DMS 273 (cell line): Measurements from ENCODE around the gene TMEM178B.
A peak's percentile ranks its signal among the peaks of the same experiment; 100 is the strongest.

Experiments used
- DNase-seq: peaks from one replicate; lab custom pipeline; 2025; ENCODE audit not compliant: unreplicated experiment; lab: John Stamatoyannopoulos, UW

TMEM178B gene

GRCh38 chr7:141416650-141417270, 342.9 kb downstream of the TMEM178B start:
- DNase-seq: no peak

GRCh38 chr7:141417506-141417905, 343.6 kb downstream of the TMEM178B start:
- no peak for DNase-seq

DNA sequence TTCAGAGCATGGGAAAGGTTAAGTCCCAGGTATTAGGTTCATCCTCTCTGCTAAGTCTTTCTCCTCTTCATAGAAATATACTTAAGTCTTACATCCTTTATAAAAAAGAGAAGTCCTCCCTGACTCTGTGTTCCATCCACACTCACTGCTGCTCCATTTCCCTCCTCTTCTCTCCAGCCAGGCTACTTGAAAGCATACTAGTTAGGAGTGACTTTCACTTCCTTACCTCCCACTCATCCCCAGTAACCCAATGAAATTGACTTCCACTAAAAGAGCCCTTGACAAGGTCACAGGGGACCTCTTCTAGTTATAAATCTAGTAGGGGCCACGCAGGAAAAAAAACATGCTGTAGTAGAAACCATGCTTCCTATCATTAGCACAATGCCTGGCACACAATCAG, 344.2 kb downstream of the TMEM178B start:
- DNase-seq: no peak

- DNase-seq: no peak
Observed at GRCh38 chr7:141421306-141421705, 347.4 kb downstream of the TMEM178B start.

- DNase-seq: no peak
Observed at GRCh38 chr7:141427134-141427533, 353.3 kb downstream of the TMEM178B start.

GRCh38 chr7:141430455-141431139, 356.7 kb downstream of the TMEM178B start:
- no peak for DNase-seq

DNA sequence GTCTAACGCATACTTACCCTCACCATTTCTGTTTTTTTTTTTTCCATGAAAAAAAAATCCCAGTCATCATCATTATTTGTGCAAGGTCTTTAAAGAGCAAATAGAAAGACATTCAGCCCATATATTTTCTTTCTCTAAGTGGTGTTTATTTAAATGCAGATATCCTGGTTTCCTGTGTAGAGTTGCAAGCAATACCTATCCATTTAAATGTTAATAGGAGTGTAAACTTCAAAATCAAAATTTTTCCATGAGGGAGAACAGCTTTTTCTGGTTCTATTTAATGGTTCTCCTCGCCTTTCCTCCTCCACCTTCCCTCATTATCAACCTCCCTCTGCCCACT, 357.2 kb downstream of the TMEM178B start:
- DNase-seq: no peak

GRCh38 chr7:141431711-141432110, 357.8 kb downstream of the TMEM178B start:
- no peak for DNase-seq

- DNase-seq: no peak
Observed at GRCh38 chr7:141433698-141434097, 359.8 kb downstream of the TMEM178B start.

DNA sequence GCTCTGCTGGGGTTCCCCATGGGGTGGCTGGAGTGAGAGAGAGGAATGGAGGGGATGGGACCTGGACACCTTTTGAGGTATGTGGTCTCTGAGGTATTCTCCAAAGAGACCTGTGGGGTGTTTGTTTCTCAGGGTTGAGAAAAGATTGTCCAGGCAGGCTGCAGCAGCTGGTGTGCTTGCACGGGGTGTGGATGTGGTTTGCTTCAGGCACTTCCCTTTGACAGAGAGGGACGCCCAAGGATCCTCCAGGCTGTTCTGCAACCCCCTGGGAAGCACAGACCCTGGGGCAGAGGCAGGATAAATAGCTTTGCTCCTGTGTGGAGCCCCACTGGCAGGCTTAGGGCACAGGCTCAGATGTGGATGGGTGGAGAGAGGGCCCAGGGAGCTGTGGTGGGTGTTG, 362.3 kb downstream of the TMEM178B start:
- DNase-seq: no peak

- no peak for DNase-seq
Observed at GRCh38 chr7:141436575-141437075, 362.8 kb downstream of the TMEM178B start.

DNA sequence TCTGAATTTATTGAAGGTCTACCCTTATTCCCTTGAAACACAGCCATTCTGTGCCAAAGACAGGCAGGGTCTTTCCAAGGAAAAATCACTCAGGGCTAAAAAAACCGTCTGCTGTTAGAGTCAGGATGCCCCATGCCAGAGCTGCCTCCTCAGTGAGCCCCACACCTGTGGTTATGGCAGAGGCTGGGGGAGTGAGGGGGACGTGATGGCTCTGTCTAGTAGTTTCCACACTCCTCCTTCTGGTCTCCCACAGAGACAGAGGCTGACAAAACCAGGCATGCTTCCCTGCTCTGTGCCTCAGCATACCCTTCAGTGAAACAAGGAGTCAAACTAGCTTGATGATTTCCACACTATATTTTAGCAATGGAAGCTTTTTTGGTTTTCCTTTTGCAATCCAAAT, 365.3 kb downstream of the TMEM178B start:
- no peak for DNase-seq

GRCh38 chr7:141439776-141440175, 365.9 kb downstream of the TMEM178B start:
- DNase-seq: no peak

- no peak for DNase-seq
Observed at GRCh38 chr7:141441837-141442627, 368.2 kb downstream of the TMEM178B start.

- no peak for DNase-seq
Observed at GRCh38 chr7:141442781-141443180, 368.9 kb downstream of the TMEM178B start.

DNA sequence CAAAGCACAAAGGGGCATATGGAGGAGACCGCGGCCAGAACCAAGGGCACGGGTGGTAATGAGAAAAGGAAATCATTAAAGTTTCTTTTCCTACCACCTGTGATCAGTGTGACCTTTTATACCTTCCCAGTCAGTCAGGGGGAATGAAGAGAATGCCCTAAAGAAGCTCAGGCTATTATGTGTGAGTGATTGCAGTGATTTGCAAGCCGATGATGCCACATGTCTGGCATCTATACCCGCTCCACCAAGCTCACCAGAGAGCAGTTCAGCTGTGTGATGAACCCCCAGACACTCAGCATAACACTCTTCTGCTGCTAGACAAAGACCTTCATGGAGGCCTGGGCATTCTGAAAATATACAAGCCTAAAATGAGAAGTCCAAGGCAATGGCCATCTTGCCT, 371.1 kb downstream of the TMEM178B start:
- DNase-seq: no peak

DNA sequence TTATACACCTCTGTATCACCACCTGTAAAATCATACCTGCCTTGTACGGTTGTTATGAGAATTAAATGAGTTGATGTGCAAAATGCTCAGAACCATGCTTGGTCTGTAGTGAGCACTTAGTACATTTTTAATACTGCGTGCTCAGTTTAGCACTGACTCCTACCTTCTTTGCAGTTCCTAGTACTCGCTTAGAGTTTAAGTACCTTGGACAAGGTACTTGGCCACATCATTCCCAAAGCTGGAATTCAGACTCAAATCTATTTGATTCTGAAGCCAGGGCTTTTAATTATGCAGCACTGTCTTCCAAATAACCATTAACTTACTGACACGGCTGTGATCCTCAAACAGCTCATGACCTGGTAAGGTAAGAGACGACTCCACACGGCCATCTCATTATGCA, 377.4 kb downstream of the TMEM178B start:
- DNase-seq: no peak

DNA sequence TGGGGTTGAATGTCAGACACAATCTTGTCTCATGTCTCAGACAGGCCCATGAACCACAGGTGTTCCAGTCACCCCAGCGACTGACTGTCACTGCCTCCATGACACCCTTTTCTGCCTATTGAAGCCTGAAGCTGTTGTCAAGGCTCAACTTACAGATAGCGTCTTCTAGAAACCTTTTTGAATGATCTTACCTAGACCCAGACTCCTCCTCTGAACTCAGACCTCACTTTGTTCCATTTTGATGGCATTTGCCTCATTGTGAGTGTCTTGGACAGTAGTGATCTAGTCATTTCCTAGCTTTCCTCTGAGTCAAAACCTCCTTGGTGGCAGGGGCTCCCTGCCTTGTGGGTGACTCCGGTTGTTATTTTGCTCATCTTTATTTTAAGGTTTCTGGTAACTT, 379.0 kb downstream of the TMEM178B start:
- DNase-seq: no peak

- no peak for DNase-seq
Observed at GRCh38 chr7:141454338-141454737, 380.5 kb downstream of the TMEM178B start.

DNA sequence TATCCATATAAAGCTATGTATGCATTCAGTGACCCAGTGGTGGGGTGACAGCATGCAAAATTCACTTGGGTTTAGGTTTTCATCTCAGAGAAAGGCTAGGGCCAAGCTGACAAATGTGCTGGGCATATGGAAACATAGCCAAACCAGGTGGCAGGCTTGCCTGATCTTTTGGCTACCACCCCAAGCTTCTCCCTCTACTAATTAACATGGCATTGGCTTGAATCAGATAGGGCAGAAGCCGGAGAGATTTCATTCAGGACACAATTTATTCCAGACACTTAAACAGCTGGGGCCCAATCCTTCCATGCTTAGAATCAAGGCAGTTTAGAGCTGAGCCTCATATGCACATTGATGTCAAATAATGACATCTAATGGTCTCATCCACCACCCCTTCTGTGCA, 381.9 kb downstream of the TMEM178B start:
- DNase-seq: peak; percentile 84

DNA sequence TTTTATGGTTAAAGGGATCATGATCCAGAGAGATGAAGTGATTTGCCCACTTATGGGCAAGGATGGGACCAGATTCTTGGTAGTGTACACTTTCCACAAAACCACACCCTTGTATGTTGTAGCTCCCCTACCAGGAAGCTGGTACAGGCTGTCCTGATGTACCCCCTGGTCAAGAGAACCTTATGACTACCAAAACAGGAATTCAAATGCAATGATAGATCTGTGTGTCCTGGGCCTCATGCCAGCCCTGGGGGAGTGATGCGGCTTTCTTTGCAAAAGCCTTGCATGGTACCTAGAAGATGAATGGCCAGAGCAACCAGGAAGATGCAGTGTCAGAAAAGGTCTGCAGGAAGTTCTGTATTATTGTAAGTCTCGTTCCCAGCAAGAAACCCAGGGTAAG, 382.4 kb downstream of the TMEM178B start:
- no peak for DNase-seq

DNA sequence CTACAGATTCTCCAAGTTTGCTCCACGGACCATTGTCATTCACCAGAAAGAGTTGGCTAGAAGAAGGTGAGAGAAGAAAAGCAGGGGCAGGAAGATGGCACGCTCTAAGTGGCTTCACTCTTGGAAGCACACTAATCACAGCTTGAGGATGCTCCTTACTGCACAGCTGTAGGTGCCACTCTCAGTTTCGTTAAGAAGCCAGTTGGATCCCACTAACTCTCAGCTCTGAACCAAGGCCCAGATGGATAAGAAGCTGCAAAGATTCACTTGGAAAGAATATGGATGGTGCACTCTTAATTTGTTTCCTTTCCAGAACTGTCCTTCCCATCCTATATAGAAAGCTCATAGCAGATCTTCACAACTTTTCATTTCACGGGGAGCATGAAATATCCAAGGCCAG, 382.8 kb downstream of the TMEM178B start:
- no peak for DNase-seq
